Activated T-helper 1 cell treated with anti-CD3 and anti-CD28 coated beads, Interleukin-2, amount 50 U/mL, for 16 hours (primary cell): ENCODE data around the gene TBC1D14.
"Not testable (repeated sequence)": the region's sequence is repeated elsewhere in the genome, so short reads cannot be mapped to it uniquely, and the experiment has no call there.

Experiments
- DNase-seq, 2 donors: peaks; one replicate each; pipeline ENCODE4 v3.0.0-alpha.2; 2020; ENCODE audit warnings: low read depth in 1 of 2, low spot score in 1 of 2

The TBC1D14 gene

DNA sequence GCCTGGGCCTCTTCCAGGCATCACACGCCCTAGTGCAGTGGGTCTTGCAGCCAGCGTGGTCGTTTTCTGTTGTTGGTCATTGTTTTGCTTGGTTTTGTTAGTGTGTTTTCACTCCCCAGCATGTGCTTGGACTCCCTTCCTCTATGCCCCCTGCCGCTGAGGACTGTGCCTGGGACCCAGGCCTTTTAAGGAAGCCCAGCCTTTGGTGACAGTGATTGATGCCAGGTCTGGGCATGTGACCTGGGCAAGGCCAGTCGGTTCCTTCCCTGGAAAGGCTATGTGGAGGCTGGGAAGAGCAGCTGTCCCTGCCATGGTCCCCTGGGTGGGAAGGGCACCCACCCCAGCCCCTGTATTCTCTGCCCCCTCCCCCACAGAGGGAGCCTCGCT lies 167.1 kb downstream of the TBC1D14 start:
- no peak for DNase-seq

DNA sequence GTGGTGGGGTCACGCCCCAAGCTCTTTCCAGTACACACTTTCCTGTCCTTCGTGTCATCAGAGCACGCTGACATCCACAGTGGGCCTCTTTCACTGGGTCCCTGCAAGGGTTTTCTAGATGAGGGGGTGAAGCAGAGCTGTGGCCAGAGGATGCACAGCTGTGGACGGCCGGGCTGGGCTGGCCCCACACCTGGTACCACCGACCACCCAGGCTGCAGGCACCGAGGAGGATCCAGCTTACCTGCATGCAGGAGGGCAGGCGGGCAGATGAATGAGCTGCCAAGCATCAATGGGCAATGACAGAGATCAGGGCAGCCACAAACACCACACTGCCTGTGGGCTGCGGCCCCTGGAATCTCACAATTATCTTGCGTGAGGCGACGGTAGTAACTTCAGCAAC lies 167.7 kb downstream of the TBC1D14 start:
- no peak for DNase-seq

DNA sequence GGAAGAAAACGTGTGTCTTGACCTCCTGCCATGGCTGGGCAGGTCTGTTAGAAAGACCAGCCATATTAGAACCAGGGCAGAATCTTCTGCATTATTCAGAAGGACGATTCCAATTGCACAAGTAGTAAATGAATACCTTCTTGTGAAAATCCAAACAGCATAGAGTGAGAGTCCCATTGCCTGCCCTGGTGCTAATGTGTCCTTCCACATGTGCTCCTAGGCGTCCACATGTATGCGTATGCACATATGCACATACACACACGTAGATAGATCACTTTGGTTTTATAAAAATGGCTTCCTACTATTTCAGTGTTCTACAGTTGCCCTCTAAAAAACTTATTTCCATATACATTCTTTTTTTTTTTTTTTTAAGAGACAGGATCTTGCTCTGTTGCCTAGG lies 168.4 kb downstream of the TBC1D14 start:
- DNase-seq: no peak

DNA sequence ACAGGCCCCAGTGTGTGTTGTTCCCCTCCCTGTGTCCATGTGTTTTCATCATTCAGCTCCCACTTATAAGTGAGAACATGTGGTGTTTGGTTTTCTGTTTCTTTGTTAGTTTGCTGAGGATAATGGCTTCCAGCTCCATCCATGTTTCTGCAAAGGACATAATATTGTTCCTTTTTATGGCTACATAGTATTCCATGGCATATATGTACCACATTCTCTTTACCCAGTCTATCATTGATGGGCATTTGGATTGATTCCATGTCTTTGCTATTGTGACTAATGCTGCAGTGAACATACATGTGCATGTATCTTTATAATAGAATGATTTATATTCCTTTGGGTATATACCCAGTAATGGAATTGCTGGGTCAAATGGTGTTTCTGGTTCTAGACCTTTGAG lies 169.9 kb downstream of the TBC1D14 start:
- DNase-seq: not testable (repeated sequence)

DNA sequence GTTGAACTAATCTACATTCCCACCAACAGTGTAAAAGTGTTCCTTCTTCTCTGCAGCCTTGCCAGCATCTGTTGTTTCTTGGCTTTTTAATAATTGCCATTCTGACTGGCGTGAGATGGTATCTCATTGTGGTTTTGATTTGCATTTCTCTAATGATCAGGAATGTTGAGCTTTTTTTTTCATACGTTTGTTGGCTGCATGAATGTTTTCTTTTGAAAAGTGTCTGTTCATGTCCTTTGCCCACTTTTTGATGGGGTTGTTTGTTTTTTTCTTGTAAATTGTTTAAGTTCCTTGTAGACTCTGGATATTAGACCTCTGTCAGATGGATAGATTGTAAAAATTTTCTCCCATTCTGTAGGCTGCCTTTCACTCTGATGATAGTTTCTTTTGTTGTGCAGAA lies 170.3 kb downstream of the TBC1D14 start:
- DNase-seq: not testable (repeated sequence)
